Measurements from ENCODE around the gene NPBWR2. TPM values are rescaled to one million over a fixed set of nuclear protein-coding genes. Genes with fewer than 3 reads are reported as not detected.

NPBWR2 gene
- total RNA-seq, 1 donor from 2014 or later: not detected

DNA sequence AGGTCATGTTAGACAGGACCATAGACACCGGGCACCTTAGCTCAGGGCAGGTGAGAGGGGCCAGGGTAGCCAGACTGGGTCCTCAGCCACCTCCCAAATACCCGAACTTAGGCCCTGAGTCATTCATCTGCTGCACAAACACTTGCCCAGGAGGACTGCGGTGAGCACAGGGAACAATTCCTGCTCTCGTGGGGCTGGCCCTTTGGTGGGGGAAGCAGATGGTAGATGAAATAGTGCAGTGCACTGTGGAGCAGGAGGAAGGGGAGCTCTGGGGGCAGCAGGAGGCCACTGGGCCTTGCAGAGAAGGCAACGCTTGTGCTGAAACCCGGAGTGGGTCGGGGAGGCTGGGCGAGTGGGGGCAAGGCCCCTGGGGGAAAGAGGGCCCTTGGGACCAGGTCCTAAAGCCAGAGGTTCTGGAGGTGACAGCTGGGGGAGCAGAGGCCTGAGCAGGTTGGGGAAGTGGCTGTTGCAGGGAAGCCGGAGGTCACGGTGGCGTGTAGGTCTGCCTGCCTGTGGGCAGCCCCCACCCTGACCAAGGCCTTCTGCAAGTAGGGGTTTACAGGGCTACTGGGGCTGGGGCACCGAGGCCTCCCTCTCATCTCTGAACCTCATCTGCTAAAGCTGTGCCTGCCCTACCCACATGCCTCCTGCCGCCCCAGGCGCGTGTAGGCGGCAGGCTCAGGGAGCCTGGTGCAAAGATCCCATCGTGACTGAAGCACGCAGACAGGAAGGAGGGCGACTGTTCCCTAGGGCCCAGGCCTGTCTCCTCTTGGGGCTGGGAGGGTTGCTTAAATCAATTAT is 4.7 kb upstream of the NPBWR2 start:
- Mint-ChIP-seq H3K4me3 (ENCODE audit: unreplicated experiment) (peak overlapping the region; percentile 42), H3K27ac (ENCODE audit: unreplicated experiment) (peak overlapping the region; percentile 64), H3K36me3 (ENCODE audit: unreplicated experiment) (no peaks in the 10 kb centered on the region), H3K4me1 (ENCODE audit: low read depth, unreplicated experiment) (peaks cover 15% of the 10 kb centered on the region), H3K9me3 (ENCODE audit: unreplicated experiment) (peaks cover 8% of the 10 kb centered on the region), H3K27me3 (ENCODE audit: unreplicated experiment) (peaks cover 6% of the 10 kb centered on the region)
- DNase-seq: peak; percentile 28
- TF ChIP-seq CTCF (IDR thresholded peaks at IDR 0.05; ENCODE audit: partially characterized antibody, unreplicated experiment): no peak

- Mint-ChIP-seq H3K4me3 (ENCODE audit: unreplicated experiment) (no peak overlapping the region), H3K27me3 (ENCODE audit: unreplicated experiment) (peaks cover 10% of the 10 kb centered on the region)
These were observed 3.2 kb upstream of the NPBWR2 start for GRCh38 chr20:64110411-64111068.

GRCh38 chr20:64109831-64110391 is 2.5 kb upstream of the NPBWR2 start:
- peaks cover 10% of the 10 kb centered on the region for H3K27me3 Mint-ChIP-seq (ENCODE audit: unreplicated experiment)
- H3K27ac Mint-ChIP-seq (ENCODE audit: unreplicated experiment): no peak overlapping the region
- H3K9me3 Mint-ChIP-seq (ENCODE audit: unreplicated experiment): peaks cover 8% of the 10 kb centered on the region
- DNase-seq: peak; percentile 14
- TF ChIP-seq CTCF (IDR thresholded peaks at IDR 0.05; ENCODE audit: partially characterized antibody, unreplicated experiment): no peak
- no peaks in the 10 kb centered on the region for H3K36me3 Mint-ChIP-seq (ENCODE audit: unreplicated experiment)
- H3K4me3 Mint-ChIP-seq (ENCODE audit: unreplicated experiment): no peak overlapping the region
- H3K4me1 Mint-ChIP-seq (ENCODE audit: low read depth, unreplicated experiment): peaks cover 15% of the 10 kb centered on the region

More at GRCh38 chr20:64110411-64111068, 3.2 kb upstream of the NPBWR2 start:
- Mint-ChIP-seq H3K36me3 (ENCODE audit: unreplicated experiment) (no peaks in the 10 kb centered on the region), H3K9me3 (ENCODE audit: unreplicated experiment) (peaks cover 8% of the 10 kb centered on the region), H3K27ac (ENCODE audit: unreplicated experiment) (peak overlapping the region; percentile 59), H3K4me1 (ENCODE audit: low read depth, unreplicated experiment) (peaks cover 15% of the 10 kb centered on the region)
- no peak for TF ChIP-seq CTCF (IDR thresholded peaks at IDR 0.05; ENCODE audit: partially characterized antibody, unreplicated experiment)
- peak; percentile 14 for DNase-seq

- H3K36me3 Mint-ChIP-seq (ENCODE audit: unreplicated experiment): no peaks in the 10 kb centered on the region
- no peak for TF ChIP-seq CTCF (IDR thresholded peaks at IDR 0.05; ENCODE audit: partially characterized antibody, unreplicated experiment)
- no peak overlapping the region for H3K4me3 Mint-ChIP-seq (ENCODE audit: unreplicated experiment)
- H3K9me3 Mint-ChIP-seq (ENCODE audit: unreplicated experiment): peaks cover 8% of the 10 kb centered on the region
- H3K4me1 Mint-ChIP-seq (ENCODE audit: low read depth, unreplicated experiment): peaks cover 15% of the 10 kb centered on the region
- DNase-seq: peak; percentile 12
- H3K27me3 Mint-ChIP-seq (ENCODE audit: unreplicated experiment): peaks cover 10% of the 10 kb centered on the region
- H3K27ac Mint-ChIP-seq (ENCODE audit: unreplicated experiment): peak overlapping the region; percentile 29
These were observed 1.6 kb upstream of the NPBWR2 start for GRCh38 chr20:64108731-64109681.
